Stimulated activated naive CD8-positive, alpha-beta T cell treated with anti-CD3 and anti-CD28 coated beads, Interleukin-15, Interleukin-2, amounts not matched to agents 100 ng/mL and 50 ng/mL, for 24 hours (primary cell): Measurements from ENCODE around the gene OR51A2.

Source experiments
- H3K27ac Mint-ChIP-seq: one replicate; pipeline ENCODE4 v1.8.0; 2021; ENCODE audit warnings: mild to moderate bottlenecking, mixed read lengths
- H3K27me3 Mint-ChIP-seq: one replicate; pipeline ENCODE4 v1.8.0; 2021; ENCODE audit warnings: mixed read lengths
- H3K36me3 Mint-ChIP-seq: one replicate; pipeline ENCODE4 v1.8.0; 2021; ENCODE audit warnings: low read depth, mixed read lengths
- H3K4me1 Mint-ChIP-seq: one replicate; pipeline ENCODE4 v1.8.0; 2021; ENCODE audit warnings: low read depth, mixed read lengths
- H3K4me3 Mint-ChIP-seq: one replicate; pipeline ENCODE4 v1.8.0; 2021; ENCODE audit warnings: mild to moderate bottlenecking, mixed read lengths
- H3K9me3 Mint-ChIP-seq: one replicate; pipeline ENCODE4 v1.8.0; 2021; ENCODE audit warnings: mixed read lengths

The OR51A2 gene

GRCh38 chr11:4924239-4924638 is 31.3 kb downstream of the OR51A2 start, which contains the start of gene OR51G1:
TSS of gene OR51G1 (minus strand) at chr11:4924339. CDS start at chr11:4924339, 0 bp downstream.
- Mint-ChIP-seq H3K36me3 (no peaks in the 10 kb centered on the region), H3K27ac (no peak within 1 kb of the TSS)

GRCh38 chr11:4922304-4922703 is 33.2 kb downstream of the OR51A2 start:
- Mint-ChIP-seq H3K4me3 (no peak overlapping the region), H3K4me1 (no peaks in the 10 kb centered on the region), H3K9me3 (no peaks in the 10 kb centered on the region), H3K27me3 (peaks cover 10% of the 10 kb centered on the region), H3K36me3 (no peaks in the 10 kb centered on the region), H3K27ac (no peak overlapping the region)

More at GRCh38 chr11:4924239-4924638, 31.3 kb downstream of the OR51A2 start, which contains the start of gene OR51G1:
- Mint-ChIP-seq H3K4me1 (no peaks in the 10 kb centered on the region), H3K4me3 (no peak within 1 kb of the TSS), H3K9me3 (no peaks in the 10 kb centered on the region), H3K27me3 (peaks cover 10% of the 10 kb centered on the region)

- peaks cover 10% of the 10 kb centered on the region for H3K27me3 Mint-ChIP-seq
- no peaks in the 10 kb centered on the region for H3K36me3 Mint-ChIP-seq
- H3K4me1 Mint-ChIP-seq: no peaks in the 10 kb centered on the region
- H3K9me3 Mint-ChIP-seq: no peaks in the 10 kb centered on the region
- H3K27ac Mint-ChIP-seq: no peak overlapping the region
- no peak overlapping the region for H3K4me3 Mint-ChIP-seq
These were observed 33.7 kb downstream of the OR51A2 start for GRCh38 chr11:4921796-4922195.

GRCh38 chr11:4919250-4919649 is 36.3 kb downstream of the OR51A2 start, which contains the start of gene OR51G2:
TSS of gene OR51G2 (minus strand) at chr11:4919350. CDS start at chr11:4915663, 3,687 bp downstream.
- H3K4me1 Mint-ChIP-seq: no peaks in the 10 kb centered on the region
- no peak within 1 kb of the TSS for H3K27ac Mint-ChIP-seq
- H3K9me3 Mint-ChIP-seq: no peaks in the 10 kb centered on the region
- no peak within 1 kb of the TSS for H3K4me3 Mint-ChIP-seq
- H3K36me3 Mint-ChIP-seq: no peaks in the 10 kb centered on the region
- peaks cover 10% of the 10 kb centered on the region for H3K27me3 Mint-ChIP-seq

- Mint-ChIP-seq H3K27ac (no peak overlapping the region), H3K4me3 (no peak overlapping the region), H3K36me3 (no peaks in the 10 kb centered on the region), H3K9me3 (no peaks in the 10 kb centered on the region), H3K27me3 (peaks cover 4% of the 10 kb centered on the region), H3K4me1 (no peaks in the 10 kb centered on the region)
These were observed 38.9 kb downstream of the OR51A2 start for GRCh38 chr11:4916581-4916980.
